Measurements from ENCODE around the gene INSR.

The INSR gene

GRCh38 chr19:7295912-7296536 lies 1.8 kb upstream of the INSR start:
- DNase-seq (ENCODE audit: low spot score), result no peak

- peak; percentile 49 for DNase-seq (ENCODE audit: low spot score)
Measured at GRCh38 chr19:7294558-7295212, 471 bp upstream of the INSR start.

GRCh38 chr19:7292950-7293761 lies 1.1 kb downstream of the INSR start:
- DNase-seq (ENCODE audit: low spot score), result no peak

- no peak for DNase-seq (ENCODE audit: low spot score)
Measured at GRCh38 chr19:7292352-7292949, 1.8 kb downstream of the INSR start.

- no peak for DNase-seq (ENCODE audit: low spot score)
Measured at GRCh38 chr19:7288977-7289376, 5.2 kb downstream of the INSR start.

GRCh38 chr19:7288131-7288530 lies 6.1 kb downstream of the INSR start:
- DNase-seq (ENCODE audit: low spot score), result no peak

- DNase-seq (ENCODE audit: low spot score), result no peak
Measured at GRCh38 chr19:7287722-7288121, 6.5 kb downstream of the INSR start.

- no peak for DNase-seq (ENCODE audit: low spot score)
Measured at GRCh38 chr19:7280940-7281666, 13.1 kb downstream of the INSR start.

GRCh38 chr19:7272856-7273578 lies 21.2 kb downstream of the INSR start:
- DNase-seq (ENCODE audit: low spot score), result no peak

- no peak for DNase-seq (ENCODE audit: low spot score)
Measured at GRCh38 chr19:7268705-7269098, 25.5 kb downstream of the INSR start.

GRCh38 chr19:7267792-7268704 lies 26.2 kb downstream of the INSR start:
- no peak for DNase-seq (ENCODE audit: low spot score)

GRCh38 chr19:7266832-7267231 lies 27.4 kb downstream of the INSR start:
- no peak for DNase-seq (ENCODE audit: low spot score)

GRCh38 chr19:7265963-7266362 lies 28.3 kb downstream of the INSR start:
- DNase-seq (ENCODE audit: low spot score), result no peak

- DNase-seq (ENCODE audit: low spot score), result no peak
Measured at GRCh38 chr19:7264858-7265257, 29.4 kb downstream of the INSR start.

GRCh38 chr19:7263521-7263920 lies 30.7 kb downstream of the INSR start:
- DNase-seq (ENCODE audit: low spot score), result no peak

- DNase-seq (ENCODE audit: low spot score), result no peak
Measured at GRCh38 chr19:7263066-7263465, 31.1 kb downstream of the INSR start.

GRCh38 chr19:7262470-7262869 lies 31.7 kb downstream of the INSR start:
- DNase-seq (ENCODE audit: low spot score), result no peak

GRCh38 chr19:7260161-7260560 lies 34.1 kb downstream of the INSR start:
- DNase-seq (ENCODE audit: low spot score), result no peak

- no peak for DNase-seq (ENCODE audit: low spot score)
Measured at GRCh38 chr19:7258840-7259395, 35.3 kb downstream of the INSR start.

Measured in hepatic stellate cell (primary cell).